OCI-LY1 (cell line): ENCODE measurements around the gene AKT1.

ENCODE experiments used
- H2AFZ ChIP-seq: fragments of 200-600 bp; sonication (generic), shearing (Covaris generic); 2 replicates; pipeline ENCODE4 v1.6.0; 2014; ENCODE audit warnings: antibody characterized with exemption, mild to moderate bottlenecking, low read length
- H3F3A ChIP-seq: fragments of 200-600 bp; sonication (generic), shearing (Covaris generic); 2 replicates; pipeline ENCODE4 v1.6.0; 2014; ENCODE audit warnings: mild to moderate bottlenecking, antibody characterized with exemption, low read length, moderate library complexity; ENCODE audit not compliant: insufficient read depth
- H3K27ac ChIP-seq: fragments of 200-600 bp; sonication (generic); 2 replicates; pipeline ENCODE4 v1.5.1; 2014; ENCODE audit warnings: low read length, mixed run types, mild to moderate bottlenecking, low read depth; ENCODE audit not compliant: poor library complexity, severe bottlenecking
- H3K27me3 ChIP-seq: fragments of 200-600 bp; sonication (generic); 2 replicates; pipeline ENCODE4 v1.6.0; 2014; ENCODE audit warnings: antibody characterized with exemption, mild to moderate bottlenecking, low read length, moderate library complexity; ENCODE audit not compliant: insufficient read depth
- H3K36me3 ChIP-seq: fragments of 200-600 bp; sonication (generic); 2 replicates; pipeline ENCODE4 v1.6.1; 2014; ENCODE audit warnings: mild to moderate bottlenecking, antibody characterized with exemption, low read length, moderate library complexity, mixed read lengths; ENCODE audit not compliant: insufficient read depth
- H3K4me1 ChIP-seq: fragments of 200-600 bp; sonication (generic); 2 replicates; pipeline ENCODE4 v1.5.1; 2014; ENCODE audit warnings: mild to moderate bottlenecking, low read length, moderate library complexity; ENCODE audit not compliant: insufficient read depth, severe bottlenecking
- H3K4me2 ChIP-seq: fragments of 200-600 bp; sonication (generic), shearing (Covaris generic); 2 replicates; pipeline ENCODE4 v1.6.1; 2014; ENCODE audit warnings: low read length
- H3K4me3 ChIP-seq: fragments of 200-600 bp; sonication (generic); 2 replicates; pipeline ENCODE4 v1.5.1; 2014; ENCODE audit warnings: low read length, low read depth, mild to moderate bottlenecking, mixed read lengths; ENCODE audit not compliant: poor library complexity, severe bottlenecking
- H3K79me2 ChIP-seq: fragments of 200-600 bp; shearing (Covaris generic); 2 replicates; pipeline ENCODE4 v1.6.1; 2016; ENCODE audit warnings: mixed run types, low read length, mixed read lengths; ENCODE audit not compliant: insufficient read depth
- H3K9ac ChIP-seq: fragments of 200-600 bp; sonication (generic), shearing (Covaris generic); 2 replicates; pipeline ENCODE4 v1.6.1; 2014; ENCODE audit warnings: mild to moderate bottlenecking, low read length, mixed read lengths
- H3K9me2 ChIP-seq: fragments of 200-600 bp; sonication (generic), shearing (Covaris generic); 2 replicates; pipeline ENCODE4 v1.6.1; 2014; ENCODE audit warnings: low read depth, mild to moderate bottlenecking, low read length, mixed read lengths
- H3K9me3 ChIP-seq: fragments of 200-600 bp; shearing (Covaris generic); 2 replicates; pipeline ENCODE4 v1.6.1; 2014; ENCODE audit warnings: low read length, mixed read lengths
- H4K20me1 ChIP-seq: fragments of 200-600 bp; sonication (generic), shearing (Covaris generic); 2 replicates; pipeline ENCODE4 v1.6.0; 2016; ENCODE audit warnings: mild to moderate bottlenecking, low read length; ENCODE audit not compliant: insufficient read depth
- EZH2 ChIP-seq: fragments of 200-600 bp; sonication (generic), shearing (Covaris generic); IDR thresholded peaks from 2 replicates; pipeline ENCODE4 v1.8.0; 2017; ENCODE audit warnings: borderline replicate concordance, mixed run types, mild to moderate bottlenecking, antibody characterized with exemption, low read length, moderate library complexity, mixed read lengths
- TF ChIP-seq, protein P1 (sequence below): fragments of 200-600 bp; sonication (generic), shearing (Covaris generic); IDR thresholded peaks from 2 replicates; pipeline ENCODE4 v1.5.1; 2017; ENCODE audit warnings: mild to moderate bottlenecking, antibody characterized with exemption, low read length, moderate library complexity, mixed read lengths

Gene AKT1

DNA sequence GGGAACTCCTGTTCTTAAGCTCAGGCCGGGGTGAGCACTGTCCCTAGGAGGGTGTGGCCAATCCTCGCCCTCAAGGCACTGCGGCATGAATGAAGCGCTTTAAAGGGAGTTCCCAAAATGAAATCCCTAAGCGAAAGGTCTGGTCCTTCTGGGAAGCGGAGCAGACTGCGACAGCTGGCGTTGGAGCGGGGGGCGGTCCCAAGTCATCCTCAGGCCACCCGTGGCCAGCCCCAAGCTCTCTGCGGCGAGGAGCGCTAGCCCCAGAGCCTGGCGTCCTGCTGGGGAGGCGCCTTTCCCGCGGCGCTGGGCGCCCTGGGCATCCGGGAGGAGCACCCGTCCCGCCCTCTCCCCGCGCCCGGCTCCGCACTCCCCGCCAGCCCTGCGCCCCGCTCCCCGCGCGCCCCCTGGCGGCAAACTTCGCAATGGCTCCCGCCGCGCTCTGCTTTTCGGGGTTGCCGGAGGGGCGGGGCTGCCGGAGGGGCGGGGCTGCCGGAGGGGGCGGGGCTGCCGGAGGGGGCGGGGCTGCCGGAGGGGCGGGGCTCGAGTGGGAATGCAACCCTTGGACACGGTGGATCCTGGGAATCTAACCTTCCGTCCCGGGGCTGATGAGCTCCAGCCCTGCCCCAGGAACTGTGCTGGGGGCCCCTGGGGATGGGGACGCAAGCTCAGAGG, 30.8 kb upstream of the AKT1 start:
- peak overlapping the region; percentile 32; the same call in 1 of the 2 replicates for H3K9ac ChIP-seq
- H3K36me3 ChIP-seq = no peaks in the 10 kb centered on the region
- peaks cover 3% of the 10 kb centered on the region for H3K4me1 ChIP-seq
- H4K20me1 ChIP-seq = no peaks in the 10 kb centered on the region
- H3K9me3 ChIP-seq = no peaks in the 10 kb centered on the region
- peaks cover 6% of the 10 kb centered on the region; the same call in 1 of the 2 replicates for H3K27me3 ChIP-seq
- no peak overlapping the region for H2AFZ ChIP-seq
- H3K4me3 ChIP-seq = peak overlapping the region; percentile 52
- peak overlapping the region; percentile 65 for H3K4me2 ChIP-seq
- no peak for TF ChIP-seq EZH2
- TF ChIP-seq, protein P1, sequence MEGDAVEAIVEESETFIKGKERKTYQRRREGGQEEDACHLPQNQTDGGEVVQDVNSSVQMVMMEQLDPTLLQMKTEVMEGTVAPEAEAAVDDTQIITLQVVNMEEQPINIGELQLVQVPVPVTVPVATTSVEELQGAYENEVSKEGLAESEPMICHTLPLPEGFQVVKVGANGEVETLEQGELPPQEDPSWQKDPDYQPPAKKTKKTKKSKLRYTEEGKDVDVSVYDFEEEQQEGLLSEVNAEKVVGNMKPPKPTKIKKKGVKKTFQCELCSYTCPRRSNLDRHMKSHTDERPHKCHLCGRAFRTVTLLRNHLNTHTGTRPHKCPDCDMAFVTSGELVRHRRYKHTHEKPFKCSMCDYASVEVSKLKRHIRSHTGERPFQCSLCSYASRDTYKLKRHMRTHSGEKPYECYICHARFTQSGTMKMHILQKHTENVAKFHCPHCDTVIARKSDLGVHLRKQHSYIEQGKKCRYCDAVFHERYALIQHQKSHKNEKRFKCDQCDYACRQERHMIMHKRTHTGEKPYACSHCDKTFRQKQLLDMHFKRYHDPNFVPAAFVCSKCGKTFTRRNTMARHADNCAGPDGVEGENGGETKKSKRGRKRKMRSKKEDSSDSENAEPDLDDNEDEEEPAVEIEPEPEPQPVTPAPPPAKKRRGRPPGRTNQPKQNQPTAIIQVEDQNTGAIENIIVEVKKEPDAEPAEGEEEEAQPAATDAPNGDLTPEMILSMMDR = peak; percentile 71
- H3K9me2 ChIP-seq = no peaks in the 10 kb centered on the region
- no peak overlapping the region for H3K27ac ChIP-seq
- no peaks in the 10 kb centered on the region for H3K79me2 ChIP-seq
- no peaks in the 10 kb centered on the region for H3F3A ChIP-seq

DNA sequence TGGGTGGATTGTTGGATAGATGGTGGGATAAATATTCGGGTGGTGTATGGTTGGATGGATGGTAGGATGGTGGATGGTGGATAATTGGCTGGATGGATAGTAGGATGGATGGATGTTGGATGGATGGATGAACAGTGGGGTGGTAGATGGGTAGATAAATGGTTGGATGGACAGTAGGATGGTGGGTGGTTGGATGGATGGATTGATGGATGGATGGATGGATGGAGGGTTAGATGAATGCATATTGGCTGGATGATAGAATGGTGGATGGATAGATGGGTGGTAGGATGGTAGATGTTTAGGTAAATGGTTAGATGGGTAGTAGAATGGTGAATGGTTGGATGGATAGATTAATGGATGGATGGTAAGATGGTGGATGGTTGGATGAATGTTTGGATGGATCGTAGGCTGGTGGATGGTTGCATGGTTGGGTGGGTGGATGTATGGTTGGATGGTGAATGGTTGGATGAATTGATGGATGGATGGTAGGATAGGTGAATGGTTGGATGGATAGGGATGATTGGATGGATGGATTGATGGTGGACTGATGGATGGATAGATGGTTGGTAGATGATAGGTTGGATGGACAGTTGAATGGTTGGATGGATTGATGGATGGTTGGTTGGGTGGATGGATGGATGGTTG, 28.9 kb upstream of the AKT1 start:
- no peak for TF ChIP-seq EZH2
- TF ChIP-seq, protein P1 = no peak
- Histone ChIP-seq H2AFZ (no peak overlapping the region), H3F3A (no peaks in the 10 kb centered on the region), H4K20me1 (no peaks in the 10 kb centered on the region), H3K4me2 (no peak overlapping the region), H3K79me2 (no peaks in the 10 kb centered on the region), H3K4me3 (no peak overlapping the region), H3K27ac (no peak overlapping the region), H3K9ac (no peak overlapping the region), H3K9me2 (no peaks in the 10 kb centered on the region), H3K9me3 (no peaks in the 10 kb centered on the region), H3K4me1 (peaks cover 3% of the 10 kb centered on the region), H3K36me3 (no peaks in the 10 kb centered on the region), H3K27me3 (peaks cover 8% of the 10 kb centered on the region; the same call in 1 of the 2 replicates)

DNA sequence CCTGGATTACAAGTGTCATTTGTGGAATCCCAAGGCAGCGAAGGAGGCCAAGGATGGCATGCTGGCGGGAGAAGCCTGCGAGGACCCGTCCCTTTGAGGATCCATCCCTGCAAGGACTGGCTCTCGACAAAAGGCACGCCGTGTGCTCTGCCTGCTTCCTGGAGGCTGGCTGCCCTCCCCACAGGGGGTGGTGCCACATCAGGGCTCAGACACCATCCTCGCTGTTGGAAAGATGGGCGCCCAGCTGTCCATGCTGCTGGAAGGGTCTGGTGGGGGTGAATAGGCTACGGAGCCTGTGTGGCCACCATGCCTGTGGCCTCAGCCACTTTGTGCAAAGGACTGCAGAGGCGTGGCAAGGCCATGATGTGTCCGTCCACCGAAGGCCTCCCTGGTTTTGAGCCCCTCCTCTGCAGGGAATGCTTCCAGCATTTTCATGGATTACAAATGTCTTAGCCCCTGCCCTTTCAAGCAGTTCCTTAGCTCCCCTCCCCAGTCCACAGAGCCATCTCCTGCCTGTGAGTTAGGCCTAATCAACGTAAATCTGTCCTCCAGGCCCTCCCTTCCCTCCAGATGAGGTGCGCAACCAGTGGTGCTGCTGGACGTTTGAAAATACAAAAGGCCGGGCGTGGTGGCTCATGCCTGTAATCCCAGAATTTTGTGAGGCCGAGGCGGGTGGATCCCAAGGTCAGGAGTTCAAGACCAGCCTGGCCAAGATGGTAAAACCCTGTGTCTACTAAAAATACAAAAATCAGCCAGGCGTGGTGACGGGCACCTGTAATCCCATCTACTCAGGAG, 27.5 kb upstream of the AKT1 start:
- Histone ChIP-seq H3K9me3 (0 out of 2 replicates have a peak, but pooled peaks cover under 1% of the 10 kb centered on the region), H3K79me2 (no peaks in the 10 kb centered on the region), H3K4me3 (no peak overlapping the region), H3K36me3 (peaks cover 7% of the 10 kb centered on the region; the same call in 1 of the 2 replicates), H3K9me2 (no peaks in the 10 kb centered on the region), H3K27me3 (peaks cover 8% of the 10 kb centered on the region; the same call in 1 of the 2 replicates), H2AFZ (no peak overlapping the region), H4K20me1 (no peaks in the 10 kb centered on the region), H3K4me1 (peaks cover 3% of the 10 kb centered on the region), H3K9ac (no peak overlapping the region), H3K27ac (no peak overlapping the region), H3K4me2 (no peak overlapping the region), H3F3A (no peaks in the 10 kb centered on the region)
- TF ChIP-seq EZH2 = no peak
- TF ChIP-seq, protein P1 = no peak
